Iris pigment epithelial cell (primary cell): ENCODE results near the gene SUPT4H1.

Experiments used
- DNase-seq: peaks from one replicate; pipeline ENCODE4 v3.0.0-alpha.2; 2011; ENCODE audit warnings: low read depth

Gene SUPT4H1

GRCh38 chr17:58339755-58340404 lies 12.1 kb downstream of the SUPT4H1 start:
- no peak for DNase-seq

GRCh38 chr17:58338841-58339754 lies 12.9 kb downstream of the SUPT4H1 start:
- peak; percentile 63 for DNase-seq

GRCh38 chr17:58338454-58338840 lies 13.6 kb downstream of the SUPT4H1 start:
- DNase-seq, result no peak

- peak; percentile 81 for DNase-seq
These were observed 14.2 kb downstream of the SUPT4H1 start for GRCh38 chr17:58337600-58338453.

GRCh38 chr17:58337210-58337599 lies 14.8 kb downstream of the SUPT4H1 start:
- DNase-seq, result no peak

- no peak for DNase-seq
These were observed 15.4 kb downstream of the SUPT4H1 start for GRCh38 chr17:58336456-58337209.

- DNase-seq, result no peak
These were observed 16.1 kb downstream of the SUPT4H1 start for GRCh38 chr17:58335779-58336455.

- no peak for DNase-seq
These were observed 16.8 kb downstream of the SUPT4H1 start for GRCh38 chr17:58335061-58335731.

- no peak for DNase-seq
These were observed 17.3 kb downstream of the SUPT4H1 start for GRCh38 chr17:58334661-58335060.

- no peak for DNase-seq
These were observed 17.7 kb downstream of the SUPT4H1 start for GRCh38 chr17:58334256-58334655.

- DNase-seq, result no peak
These were observed 18.2 kb downstream of the SUPT4H1 start for GRCh38 chr17:58333736-58334207.

GRCh38 chr17:58332778-58333735 lies 18.9 kb downstream of the SUPT4H1 start:
- no peak for DNase-seq

GRCh38 chr17:58331815-58332777 lies 19.9 kb downstream of the SUPT4H1 start:
- no peak for DNase-seq

- no peak for DNase-seq
These were observed 20.8 kb downstream of the SUPT4H1 start for GRCh38 chr17:58330997-58331814.

- no peak for DNase-seq
These were observed 21.4 kb downstream of the SUPT4H1 start for GRCh38 chr17:58330538-58330996.

- no peak for DNase-seq
These were observed 22.0 kb downstream of the SUPT4H1 start for GRCh38 chr17:58329810-58330537.
